Measurements from ENCODE around the gene ARHGEF26.
A peak's percentile ranks its signal among the peaks of the same experiment; 100 is the strongest.

The ARHGEF26 gene

GRCh38 chr3:154115332-154115731 is 5.9 kb upstream of the ARHGEF26 start:
- DNase-seq, result no peak

GRCh38 chr3:154119951-154120350 is 1.2 kb upstream of the ARHGEF26 start:
- DNase-seq, result peak; percentile 95

GRCh38 chr3:154121701-154122551 is 736 bp downstream of the ARHGEF26 start:
- DNase-seq, result peak; percentile 59

DNA sequence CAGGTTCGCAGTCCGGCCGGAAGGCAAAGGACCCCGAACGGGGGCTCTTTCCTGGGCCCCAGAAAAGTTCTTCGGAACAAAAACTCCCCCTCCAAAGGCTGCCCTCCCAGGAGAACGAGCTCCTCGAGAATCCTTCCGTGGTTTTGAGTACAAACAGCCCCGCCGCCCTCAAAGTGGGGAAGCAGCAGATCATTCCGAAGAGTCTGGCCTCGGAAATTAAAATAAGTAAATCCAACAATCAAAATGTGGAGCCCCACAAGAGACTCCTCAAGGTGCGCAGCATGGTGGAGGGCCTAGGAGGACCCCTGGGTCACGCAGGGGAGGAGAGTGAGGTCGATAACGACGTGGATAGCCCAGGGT is 1.3 kb downstream of the ARHGEF26 start:
- DNase-seq, result peak; percentile 45

DNA sequence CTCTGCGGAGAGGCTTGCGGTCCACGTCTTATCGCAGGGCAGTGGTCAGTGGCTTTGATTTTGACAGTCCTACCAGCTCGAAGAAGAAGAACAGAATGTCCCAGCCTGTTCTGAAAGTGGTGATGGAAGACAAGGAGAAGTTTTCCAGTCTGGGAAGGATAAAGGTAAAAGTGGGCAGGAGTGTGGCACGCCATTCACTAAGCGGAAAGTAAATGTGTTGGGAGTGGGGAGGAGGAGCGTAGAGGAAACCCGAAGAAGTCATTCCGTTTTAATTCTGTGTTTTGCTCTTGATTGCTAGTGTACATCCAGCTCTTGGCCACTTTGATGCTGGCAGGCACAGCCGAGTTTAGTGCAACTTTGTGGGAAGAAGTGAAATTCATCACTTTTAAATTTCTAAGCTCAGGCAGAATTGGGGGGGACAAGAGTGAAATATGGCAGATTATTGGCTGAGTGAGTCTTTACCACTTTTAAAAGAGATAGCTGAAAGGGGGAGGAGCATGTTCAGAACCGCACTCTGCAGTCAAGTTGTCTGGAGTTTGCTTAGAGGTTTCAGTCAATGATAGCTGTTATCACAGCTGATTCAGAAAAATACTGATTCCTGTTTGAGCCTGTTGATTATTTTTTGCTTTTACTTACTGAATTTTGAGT is 1.8 kb downstream of the ARHGEF26 start:
- peak; percentile 60 for DNase-seq

DNA sequence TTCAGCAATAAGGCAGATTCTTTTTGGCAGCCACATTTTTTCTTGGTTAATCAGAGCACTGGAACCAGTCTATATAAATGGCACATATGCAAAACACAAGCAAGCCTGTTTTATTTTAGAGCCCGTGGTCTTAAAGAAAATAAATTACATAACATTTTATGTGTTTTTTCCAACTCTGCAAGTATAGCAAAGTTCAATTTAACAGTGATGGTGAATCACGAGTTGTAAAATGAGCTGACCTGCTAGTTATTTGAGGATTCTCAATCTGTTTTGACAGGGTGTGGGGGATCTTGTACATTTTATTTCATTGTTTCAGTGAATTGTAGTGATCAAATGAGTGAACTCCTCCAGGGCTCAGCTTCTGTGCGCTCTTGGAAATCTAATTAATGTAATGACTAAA is 2.7 kb downstream of the ARHGEF26 start:
- no peak for DNase-seq

- DNase-seq, result no peak
Measured at GRCh38 chr3:154125378-154126030, 4.3 kb downstream of the ARHGEF26 start.

DNA sequence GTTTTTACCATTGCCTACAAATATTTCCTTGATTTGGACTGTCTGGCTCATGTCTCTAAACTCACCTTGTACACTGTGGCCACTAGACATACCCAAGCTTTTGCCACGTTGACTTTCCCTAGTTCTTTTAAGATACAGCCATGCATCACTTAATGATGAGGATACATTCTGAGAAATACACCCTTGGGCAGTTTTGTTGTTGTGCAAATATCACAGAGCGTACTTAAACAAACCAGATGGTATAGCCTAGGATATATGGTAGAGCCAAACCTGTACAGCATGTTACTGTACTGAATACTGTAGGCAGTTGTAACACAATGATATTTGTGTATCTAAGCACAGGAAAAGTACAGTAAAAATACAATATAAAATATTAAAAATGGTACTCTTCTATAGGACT is 5.5 kb downstream of the ARHGEF26 start:
- no peak for DNase-seq

DNA sequence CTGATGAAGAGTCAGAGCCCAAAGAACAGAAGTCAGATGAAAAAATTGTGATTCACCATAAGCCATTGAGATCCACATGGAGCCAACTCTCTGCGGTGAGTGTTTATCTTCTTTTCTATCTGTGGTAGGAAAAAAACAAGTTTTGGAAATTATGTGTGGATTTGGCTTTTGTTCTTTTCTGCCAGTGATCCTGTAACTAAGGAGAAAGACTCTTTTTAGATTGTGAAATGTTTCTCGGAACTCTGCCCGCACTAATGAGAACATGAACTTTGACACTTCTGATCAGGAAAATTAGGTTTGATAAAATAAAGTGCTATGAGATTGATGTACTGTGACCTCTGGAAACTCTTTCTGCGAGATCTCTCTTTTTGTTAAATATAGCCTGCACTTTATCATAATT is 8.4 kb downstream of the ARHGEF26 start:
- DNase-seq, result no peak

GRCh38 chr3:154130540-154130939 is 9.3 kb downstream of the ARHGEF26 start:
- no peak for DNase-seq

GRCh38 chr3:154131830-154132229 is 10.6 kb downstream of the ARHGEF26 start:
- DNase-seq, result peak; percentile 74

DNA sequence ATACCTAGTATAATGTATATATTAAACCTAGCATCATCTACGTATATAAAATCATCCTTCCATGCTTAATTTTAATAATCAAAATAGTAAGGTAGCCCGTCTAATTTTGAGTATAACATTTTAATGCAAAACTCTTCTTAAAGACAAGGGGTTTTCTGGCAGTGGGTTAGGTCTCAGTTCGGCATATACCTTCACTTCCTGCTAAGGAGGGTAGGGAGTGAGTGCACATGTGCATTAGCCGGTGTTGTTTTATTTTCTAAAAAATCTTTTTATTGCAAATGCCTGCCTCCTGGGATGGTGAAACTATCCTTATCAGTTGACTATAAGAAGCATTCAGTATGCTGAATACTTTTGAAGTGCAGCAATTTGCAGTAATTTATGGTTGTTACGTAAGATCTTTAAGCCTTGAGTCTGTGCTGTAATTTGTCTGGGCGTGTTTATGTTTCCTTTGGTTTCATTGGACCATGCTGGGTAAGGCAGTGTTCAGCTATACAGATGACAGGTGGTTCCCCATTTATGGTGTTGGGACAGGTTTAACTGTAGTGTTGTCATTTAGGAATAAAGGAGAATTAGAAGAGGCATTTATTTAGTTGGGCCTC is 11.7 kb downstream of the ARHGEF26 start:
- peak; percentile 93 for DNase-seq

DNA sequence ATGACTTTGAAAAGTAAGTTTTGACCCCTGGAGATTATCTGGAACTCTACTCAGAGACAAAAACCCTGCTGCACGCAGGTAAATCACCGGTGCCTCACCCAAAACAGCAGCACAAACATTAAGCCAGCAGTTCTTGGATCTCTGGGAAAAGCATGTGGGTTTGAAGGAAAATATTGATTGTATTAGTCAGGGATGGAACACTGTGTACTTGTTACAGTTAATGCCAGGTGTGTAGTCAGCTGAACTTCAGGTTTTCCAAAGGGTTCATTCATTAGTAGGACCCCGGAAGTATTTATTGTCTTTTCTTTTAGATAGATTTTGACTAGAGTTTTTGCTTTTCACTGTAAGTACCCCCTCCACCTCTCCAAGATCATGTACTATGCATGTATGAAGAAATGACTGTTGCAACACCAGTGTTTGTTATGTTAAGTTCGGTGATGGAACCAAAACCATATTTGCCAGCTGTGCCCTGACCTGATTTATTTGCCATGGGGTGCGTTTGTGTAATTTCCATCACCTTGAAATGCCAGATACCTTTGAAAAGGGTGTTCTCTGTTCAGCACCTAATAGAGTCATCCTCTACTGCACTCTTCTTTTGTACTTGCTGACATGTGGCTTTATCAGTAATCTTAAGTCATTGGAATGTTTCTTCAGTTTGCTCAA is 14.5 kb downstream of the ARHGEF26 start:
- no peak for DNase-seq

GRCh38 chr3:154137036-154137435 is 15.8 kb downstream of the ARHGEF26 start:
- DNase-seq, result peak; percentile 85

DNA sequence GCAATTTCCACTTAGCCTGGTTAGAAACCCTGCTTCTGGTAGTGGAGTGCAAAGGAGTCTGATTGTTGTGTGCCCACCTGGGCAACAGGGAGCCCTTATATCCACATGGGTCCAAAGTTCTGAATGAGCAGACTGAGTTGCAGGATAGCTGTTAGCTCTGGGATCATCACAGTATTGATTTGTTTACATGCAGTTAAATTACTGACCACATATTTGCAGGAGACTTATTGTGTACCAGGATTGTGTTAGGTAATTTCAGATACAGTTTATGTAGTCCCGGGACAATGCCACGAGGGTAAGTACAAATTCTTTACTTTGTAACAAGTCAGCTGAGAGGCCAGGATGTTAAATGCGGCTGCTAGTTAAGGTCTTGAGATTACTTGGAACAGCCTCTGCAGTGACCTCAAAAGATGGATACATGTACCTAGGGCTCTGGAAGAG is 18.8 kb downstream of the ARHGEF26 start:
- DNase-seq, result no peak

DNA sequence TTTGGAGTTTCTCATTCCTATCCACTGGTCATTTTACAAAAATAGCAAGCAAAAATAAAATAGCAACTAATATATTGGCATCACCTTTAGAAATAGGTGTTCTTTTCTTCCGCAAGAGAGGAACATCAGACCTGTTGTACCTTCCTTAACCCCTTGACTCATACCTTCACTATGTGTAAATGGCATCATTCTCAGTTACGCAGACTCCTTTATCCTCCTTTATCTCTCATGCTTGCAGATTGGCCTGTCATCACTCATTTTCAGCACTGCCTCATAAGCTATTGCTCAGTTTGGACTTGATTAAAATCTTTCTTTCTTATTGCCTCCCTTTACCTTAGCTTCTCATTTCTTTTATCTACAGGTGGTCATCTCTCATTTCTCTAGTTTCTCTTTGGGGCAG is 21.4 kb downstream of the ARHGEF26 start:
- no peak for DNase-seq

DNA sequence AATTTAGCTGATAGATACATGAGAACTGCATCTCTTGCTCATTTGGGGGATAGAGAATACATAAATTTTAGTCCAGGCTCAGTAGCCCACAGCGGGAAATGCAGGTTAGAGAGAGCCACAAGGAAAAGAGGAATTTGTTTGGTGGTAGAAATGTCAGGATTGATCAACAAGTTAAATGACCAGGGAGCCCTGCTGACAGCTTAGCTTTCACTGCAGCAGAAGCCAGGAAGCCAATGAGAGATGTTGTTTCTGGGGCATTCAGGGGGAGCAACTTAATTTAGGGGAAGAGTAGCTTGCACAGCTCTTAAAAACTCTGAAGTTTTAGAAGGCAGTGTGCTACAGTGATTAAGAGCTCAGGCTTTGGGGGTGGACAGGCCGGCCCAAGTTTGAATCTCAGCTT is 22.7 kb downstream of the ARHGEF26 start:
- no peak for DNase-seq

GRCh38 chr3:154144825-154145465 is 23.8 kb downstream of the ARHGEF26 start:
- no peak for DNase-seq

DNA sequence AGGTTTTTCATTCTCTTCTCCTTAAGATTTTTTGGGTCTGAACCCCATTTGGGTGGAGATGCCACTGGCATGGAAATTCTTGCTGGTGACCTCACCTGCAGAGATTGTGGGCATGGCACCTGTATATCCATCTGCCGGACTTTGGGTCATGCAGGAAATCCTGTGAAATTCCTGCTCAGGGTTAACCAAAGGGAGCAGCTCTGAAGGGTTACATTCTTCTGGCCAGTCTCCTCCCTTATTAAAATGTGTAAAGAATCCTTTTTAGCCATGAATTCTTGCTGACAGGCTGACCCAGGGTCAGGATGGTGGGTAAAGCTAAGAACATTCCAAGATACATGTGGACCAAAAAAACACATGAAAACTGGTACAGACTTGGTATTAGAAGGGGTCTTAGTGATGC is 27.4 kb downstream of the ARHGEF26 start:
- DNase-seq, result no peak

DNA sequence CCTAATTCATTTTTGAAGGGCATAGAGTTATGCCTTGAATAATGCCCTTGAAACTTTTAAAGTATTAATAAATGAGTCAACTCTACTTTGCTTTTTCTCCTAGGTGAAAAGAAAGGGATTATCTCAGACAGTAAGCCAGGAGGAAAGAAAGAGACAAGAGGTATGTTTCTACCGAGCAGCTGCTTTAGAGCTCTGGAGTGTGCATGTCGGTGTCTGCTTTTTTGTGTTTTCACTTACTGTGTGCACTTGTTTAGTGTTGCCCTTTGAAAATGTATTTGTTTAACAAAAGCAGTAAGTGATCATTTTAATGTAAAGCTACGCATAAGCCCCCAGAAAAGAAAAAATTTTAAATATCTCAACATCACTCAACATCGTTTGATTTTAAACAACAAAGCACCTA is 28.1 kb downstream of the ARHGEF26 start:
- DNase-seq, result no peak

GRCh38 chr3:154151969-154152368 is 30.8 kb downstream of the ARHGEF26 start:
- DNase-seq, result no peak

DNA sequence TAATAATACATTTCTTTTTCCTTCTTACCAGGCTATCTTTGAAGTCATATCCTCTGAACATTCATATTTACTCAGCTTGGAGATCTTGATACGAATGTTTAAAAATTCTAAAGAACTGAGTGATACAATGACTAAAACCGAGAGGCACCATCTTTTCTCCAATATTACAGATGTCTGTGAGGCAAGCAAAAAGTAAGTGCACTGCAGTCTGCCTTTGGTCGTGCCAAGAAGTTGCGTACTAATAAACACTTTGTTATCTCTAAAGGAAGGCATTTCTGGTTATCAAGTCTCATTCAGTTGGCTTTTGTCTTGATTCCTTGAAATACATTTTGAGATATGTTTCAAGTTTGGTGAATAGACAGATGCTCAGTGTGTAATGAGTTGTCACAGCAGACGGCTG is 31.6 kb downstream of the ARHGEF26 start:
- DNase-seq, result no peak

- no peak for DNase-seq
Measured at GRCh38 chr3:154156530-154156929, 35.3 kb downstream of the ARHGEF26 start.

Measured in NCI-H1105 treated with DMSO at 0.1 percent for 48 hours (cell line).